Measurements from ENCODE around the gene PRPS1.
"Not testable (repeated sequence)": the region's sequence is repeated elsewhere in the genome, so short reads cannot be mapped to it uniquely, and the experiment has no call there.

Gene PRPS1

GRCh38 chrX:107603429-107604159, 24.7 kb upstream of the PRPS1 start:
- no peak for DNase-seq (ENCODE audit: low read depth)
- no peak overlapping the region for H3K4me3 ChIP-seq (ENCODE audit: control insufficient read depth, low read depth, low read length)
- TF ChIP-seq CTCF (IDR thresholded peaks at IDR 0.05; ENCODE audit: control insufficient read depth, insufficient read depth, low read depth, low read length, missing control alignments): no peak

- DNase-seq (ENCODE audit: low read depth); H3K4me3 ChIP-seq (ENCODE audit: control insufficient read depth, low read depth, low read length): not testable (repeated sequence)
These were observed 19.2 kb upstream of the PRPS1 start for GRCh38 chrX:107609061-107609460.

- H3K4me3 ChIP-seq (ENCODE audit: control insufficient read depth, low read depth, low read length): no peak overlapping the region
- TF ChIP-seq CTCF (IDR thresholded peaks at IDR 0.05; ENCODE audit: control insufficient read depth, insufficient read depth, low read depth, low read length, missing control alignments): no peak
- no peak for DNase-seq (ENCODE audit: low read depth)
These were observed 17.6 kb upstream of the PRPS1 start for GRCh38 chrX:107610667-107611066.

GRCh38 chrX:107619885-107620322, 8.4 kb upstream of the PRPS1 start:
- no peak for TF ChIP-seq CTCF (IDR thresholded peaks at IDR 0.05; ENCODE audit: control insufficient read depth, insufficient read depth, low read depth, low read length, missing control alignments)
- no peak for DNase-seq (ENCODE audit: low read depth)
- H3K4me3 ChIP-seq (ENCODE audit: control insufficient read depth, low read depth, low read length): no peak overlapping the region

GRCh38 chrX:107624893-107625292, 3.4 kb upstream of the PRPS1 start:
- no peak overlapping the region for H3K4me3 ChIP-seq (ENCODE audit: control insufficient read depth, low read depth, low read length)
- DNase-seq (ENCODE audit: low read depth): no peak
- no peak for TF ChIP-seq CTCF (IDR thresholded peaks at IDR 0.05; ENCODE audit: control insufficient read depth, insufficient read depth, low read depth, low read length, missing control alignments)

- no peak overlapping the region for H3K4me3 ChIP-seq (ENCODE audit: control insufficient read depth, low read depth, low read length)
- TF ChIP-seq CTCF (IDR thresholded peaks at IDR 0.05; ENCODE audit: control insufficient read depth, insufficient read depth, low read depth, low read length, missing control alignments): no peak
- DNase-seq (ENCODE audit: low read depth): no peak
These were observed 2.6 kb upstream of the PRPS1 start for GRCh38 chrX:107625739-107626138.

- DNase-seq (ENCODE audit: low read depth): no peak
- H3K4me3 ChIP-seq (ENCODE audit: control insufficient read depth, low read depth, low read length): no peak overlapping the region
- no peak for TF ChIP-seq CTCF (IDR thresholded peaks at IDR 0.05; ENCODE audit: control insufficient read depth, insufficient read depth, low read depth, low read length, missing control alignments)
These were observed 1.8 kb upstream of the PRPS1 start for GRCh38 chrX:107626481-107626880.
